ENCODE data around the gene RBBP5. TPM values are rescaled to one million over a fixed set of nuclear protein-coding genes. Genes with fewer than 3 reads are reported as not detected.

RBBP5 gene
- total RNA-seq, 1 donor: 19.5 TPM

GRCh38 chr1:205044741-205045140, 77.0 kb downstream of the RBBP5 start:
- TF ChIP-seq CTCF (IDR thresholded peaks at IDR 0.05; ENCODE audit: extremely low read depth, low read depth, low read length): no peak
- H3K4me1 ChIP-seq (ENCODE audit: insufficient read depth, low read length): no peaks in the 10 kb centered on the region
- no peaks in the 10 kb centered on the region for H3K79me2 ChIP-seq (ENCODE audit: insufficient read depth, low read length)
- H3K27ac ChIP-seq (ENCODE audit: low read depth, low read length): no peak overlapping the region
- H3K4me3 ChIP-seq (ENCODE audit: insufficient read depth, low read length): no peak overlapping the region
- no peak for DNase-seq (ENCODE audit: insufficient read length, low spot score, missing footprints)
- H3K4me2 ChIP-seq (ENCODE audit: insufficient read depth, low read length): no peak overlapping the region
- H3K36me3 ChIP-seq (ENCODE audit: insufficient read depth, low read length): no peaks in the 10 kb centered on the region
- no peaks in the 10 kb centered on the region for H4K20me1 ChIP-seq (ENCODE audit: insufficient read depth, low read length)
- H2AFZ ChIP-seq (ENCODE audit: low read length): no peak overlapping the region
- H3K27me3 ChIP-seq (ENCODE audit: insufficient read depth, low read length): peaks cover 60% of the 10 kb centered on the region
- H3K9me3 ChIP-seq (ENCODE audit: low read depth, low read length): no peaks in the 10 kb centered on the region

- Histone ChIP-seq H3K27ac (ENCODE audit: low read depth, low read length) (no peak overlapping the region), H3K79me2 (ENCODE audit: insufficient read depth, low read length) (no peaks in the 10 kb centered on the region), H3K36me3 (ENCODE audit: insufficient read depth, low read length) (no peaks in the 10 kb centered on the region), H3K9me3 (ENCODE audit: low read depth, low read length) (no peaks in the 10 kb centered on the region), H4K20me1 (ENCODE audit: insufficient read depth, low read length) (no peaks in the 10 kb centered on the region), H3K27me3 (ENCODE audit: insufficient read depth, low read length) (peaks cover 59% of the 10 kb centered on the region), H3K4me3 (ENCODE audit: insufficient read depth, low read length) (no peak overlapping the region), H3K4me2 (ENCODE audit: insufficient read depth, low read length) (no peak overlapping the region), H2AFZ (ENCODE audit: low read length) (no peak overlapping the region), H3K4me1 (ENCODE audit: insufficient read depth, low read length) (no peaks in the 10 kb centered on the region)
- TF ChIP-seq CTCF (IDR thresholded peaks at IDR 0.05; ENCODE audit: extremely low read depth, low read depth, low read length): no peak
- no peak for DNase-seq (ENCODE audit: insufficient read length, low spot score, missing footprints)
Observed at GRCh38 chr1:205043866-205044265, 77.9 kb downstream of the RBBP5 start.

- H2AFZ ChIP-seq (ENCODE audit: low read length): no peak within 1 kb of the TSS
- H4K20me1 ChIP-seq (ENCODE audit: insufficient read depth, low read length): no peaks in the 10 kb centered on the region
- DNase-seq (ENCODE audit: insufficient read length, low spot score, missing footprints): no peak
- H3K36me3 ChIP-seq (ENCODE audit: insufficient read depth, low read length): no peaks in the 10 kb centered on the region
- H3K4me2 ChIP-seq (ENCODE audit: insufficient read depth, low read length): no peak within 1 kb of the TSS
- no peaks in the 10 kb centered on the region for H3K9me3 ChIP-seq (ENCODE audit: low read depth, low read length)
- peaks cover 59% of the 10 kb centered on the region for H3K27me3 ChIP-seq (ENCODE audit: insufficient read depth, low read length)
- no peak within 1 kb of the TSS for H3K4me3 ChIP-seq (ENCODE audit: insufficient read depth, low read length)
- H3K27ac ChIP-seq (ENCODE audit: low read depth, low read length): no peak within 1 kb of the TSS
- no peaks in the 10 kb centered on the region for H3K79me2 ChIP-seq (ENCODE audit: insufficient read depth, low read length)
- no peak for TF ChIP-seq CTCF (IDR thresholded peaks at IDR 0.05; ENCODE audit: extremely low read depth, low read depth, low read length)
- no peaks in the 10 kb centered on the region for H3K4me1 ChIP-seq (ENCODE audit: insufficient read depth, low read length)
Observed at GRCh38 chr1:205042911-205043806, 78.6 kb downstream of the RBBP5 start, which contains the start of gene CNTN2. Gene CNTN2 (plus strand): TSS chr1:205043212. CDS start chr1:205053186, 9,974 bp downstream.

All from osteoblast (primary cell).